Measurements from ENCODE around the gene ACSF3. TPM values are rescaled to one million over a fixed set of nuclear protein-coding genes. Genes with fewer than 3 reads are reported as not detected.
"Not testable (repeated sequence)": the region's sequence is repeated elsewhere in the genome, so short reads cannot be mapped to it uniquely, and the experiment has no call there.

Gene ACSF3
- total RNA-seq, 1 donor from 2014 or later = 18.6 TPM

DNA sequence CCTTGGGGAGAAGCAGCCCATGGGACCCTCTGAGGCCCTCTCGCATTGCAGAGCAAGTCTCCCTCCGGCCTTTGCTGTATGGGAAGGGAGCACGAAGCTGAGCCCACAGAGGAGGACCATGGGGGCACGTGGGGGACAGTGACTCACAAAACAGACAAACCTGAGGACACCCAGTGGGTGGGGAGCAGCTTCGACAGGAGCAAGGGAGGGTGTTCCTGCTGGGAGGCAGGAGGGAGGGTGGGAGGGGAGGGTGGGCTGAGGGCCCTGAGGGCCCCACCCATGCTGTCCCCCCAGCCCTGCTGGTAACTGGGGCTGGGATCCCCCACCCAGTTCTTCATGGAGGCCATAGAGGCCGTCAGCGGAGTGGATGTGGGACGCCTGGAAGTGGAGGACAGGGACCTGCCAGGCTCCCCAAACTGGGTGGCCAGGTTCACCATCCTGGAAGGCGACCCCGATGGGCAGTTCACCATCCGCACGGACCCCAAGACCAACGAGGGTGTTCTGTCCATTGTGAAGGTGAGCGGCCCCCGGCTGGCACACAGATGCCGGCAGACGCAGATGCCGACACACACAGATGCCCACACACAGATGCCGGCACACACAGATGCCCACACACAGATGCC lies 94.2 kb downstream of the ACSF3 start:
- DNase-seq (ENCODE audit: low read depth in 2 of 2) = no peak

DNA sequence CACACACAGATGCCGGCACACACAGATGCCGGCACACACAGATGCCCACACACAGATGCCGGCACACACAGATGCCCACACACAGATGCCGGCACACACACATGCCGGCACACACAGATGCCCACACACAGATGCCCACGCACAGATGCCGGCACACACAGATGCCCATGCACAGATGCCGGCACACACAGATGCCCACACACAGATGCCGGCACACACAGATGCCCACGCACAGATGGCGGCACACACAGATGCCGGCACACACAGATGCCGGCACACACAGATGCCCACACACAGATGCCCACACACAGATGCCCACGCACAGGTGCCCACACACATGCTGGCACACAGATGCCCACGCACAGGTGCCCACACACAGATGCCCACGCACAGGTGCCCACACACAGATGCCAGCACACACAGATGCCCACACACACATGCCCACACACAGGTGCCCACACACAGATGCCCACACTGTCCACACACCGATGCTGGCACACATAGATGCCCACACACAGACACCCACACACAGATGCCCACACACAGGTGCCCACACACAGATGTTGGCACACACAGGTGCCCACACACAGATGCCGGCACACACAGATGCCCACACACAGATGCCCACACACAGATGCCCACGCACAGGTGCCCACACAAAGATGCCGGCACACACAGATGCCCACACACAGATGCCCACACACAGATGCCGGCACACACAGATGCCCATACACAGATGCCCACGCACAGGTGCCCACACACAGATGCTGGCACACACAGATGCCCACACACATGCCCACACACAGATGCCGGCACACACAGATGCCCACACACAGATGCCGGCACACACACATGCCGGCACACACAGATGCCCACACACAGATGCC lies 95.1 kb downstream of the ACSF3 start:
- not testable (repeated sequence) for DNase-seq (ENCODE audit: low read depth in 2 of 2)

DNA sequence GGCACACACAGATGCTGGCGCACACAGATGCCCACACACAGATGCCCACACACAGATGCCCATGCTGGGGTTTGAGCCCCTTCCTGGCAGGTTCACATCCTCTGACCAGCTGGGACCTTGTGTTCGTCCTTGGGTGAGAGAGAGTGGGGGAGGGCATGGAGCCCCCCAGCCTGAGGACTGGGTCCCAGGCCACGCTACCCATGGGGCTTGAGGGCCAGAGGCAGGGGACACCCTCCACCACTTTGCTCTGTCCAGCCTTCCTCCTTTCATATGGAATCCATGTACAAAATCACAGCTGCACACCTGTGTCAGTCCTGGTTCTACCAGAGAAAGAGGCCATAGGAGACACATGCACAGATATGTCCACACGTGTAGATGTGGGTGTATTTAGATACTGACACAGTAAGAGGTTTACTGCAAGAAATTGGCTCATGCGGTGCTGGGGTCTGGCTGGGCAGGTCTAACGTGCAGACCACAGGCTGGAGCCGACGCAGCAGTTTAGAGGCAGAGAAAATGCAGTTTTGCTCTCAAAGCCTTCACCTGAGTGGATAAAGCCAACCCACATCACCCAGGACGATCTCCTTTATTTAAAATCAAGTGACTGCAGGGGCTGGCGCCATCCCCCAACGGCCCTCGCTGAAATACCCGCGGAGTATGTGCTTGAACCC lies 95.8 kb downstream of the ACSF3 start:
- no peak for DNase-seq (ENCODE audit: low read depth in 2 of 2)

DNA sequence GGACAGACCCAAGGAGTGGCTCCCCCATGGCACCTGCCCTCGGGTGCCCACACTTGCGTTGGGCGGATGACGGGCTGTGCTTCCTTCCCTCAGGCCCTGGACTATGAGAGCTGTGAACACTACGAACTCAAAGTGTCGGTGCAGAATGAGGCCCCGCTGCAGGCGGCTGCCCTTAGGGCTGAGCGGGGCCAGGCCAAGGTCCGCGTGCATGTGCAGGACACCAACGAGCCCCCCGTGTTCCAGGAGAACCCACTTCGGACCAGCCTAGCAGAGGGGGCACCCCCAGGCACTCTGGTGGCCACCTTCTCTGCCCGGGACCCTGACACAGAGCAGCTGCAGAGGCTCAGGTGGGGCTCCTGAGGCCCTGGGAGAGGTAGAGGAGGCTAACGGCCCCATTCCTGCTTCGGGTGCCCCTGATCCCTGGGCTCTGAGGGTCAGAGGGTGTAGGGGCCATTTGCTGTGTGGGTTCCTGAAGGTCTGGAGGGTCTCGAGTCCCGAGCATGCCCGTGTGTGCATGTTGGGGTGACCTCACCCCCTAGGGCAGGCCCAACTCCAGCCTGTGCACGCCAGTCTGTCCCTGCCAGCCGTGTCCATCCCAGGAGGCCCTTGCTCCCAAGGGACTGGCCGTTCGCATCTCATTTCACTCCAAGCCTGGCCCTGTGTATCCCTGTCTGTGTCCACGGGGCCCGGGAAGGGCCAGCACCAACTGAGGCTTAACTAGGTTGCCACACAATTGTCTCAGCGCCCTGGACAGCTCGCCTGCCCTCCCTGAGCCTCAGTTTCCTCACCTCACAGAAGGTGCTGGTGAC lies 96.7 kb downstream of the ACSF3 start:
- no peak for DNase-seq (ENCODE audit: low read depth in 2 of 2)

DNA sequence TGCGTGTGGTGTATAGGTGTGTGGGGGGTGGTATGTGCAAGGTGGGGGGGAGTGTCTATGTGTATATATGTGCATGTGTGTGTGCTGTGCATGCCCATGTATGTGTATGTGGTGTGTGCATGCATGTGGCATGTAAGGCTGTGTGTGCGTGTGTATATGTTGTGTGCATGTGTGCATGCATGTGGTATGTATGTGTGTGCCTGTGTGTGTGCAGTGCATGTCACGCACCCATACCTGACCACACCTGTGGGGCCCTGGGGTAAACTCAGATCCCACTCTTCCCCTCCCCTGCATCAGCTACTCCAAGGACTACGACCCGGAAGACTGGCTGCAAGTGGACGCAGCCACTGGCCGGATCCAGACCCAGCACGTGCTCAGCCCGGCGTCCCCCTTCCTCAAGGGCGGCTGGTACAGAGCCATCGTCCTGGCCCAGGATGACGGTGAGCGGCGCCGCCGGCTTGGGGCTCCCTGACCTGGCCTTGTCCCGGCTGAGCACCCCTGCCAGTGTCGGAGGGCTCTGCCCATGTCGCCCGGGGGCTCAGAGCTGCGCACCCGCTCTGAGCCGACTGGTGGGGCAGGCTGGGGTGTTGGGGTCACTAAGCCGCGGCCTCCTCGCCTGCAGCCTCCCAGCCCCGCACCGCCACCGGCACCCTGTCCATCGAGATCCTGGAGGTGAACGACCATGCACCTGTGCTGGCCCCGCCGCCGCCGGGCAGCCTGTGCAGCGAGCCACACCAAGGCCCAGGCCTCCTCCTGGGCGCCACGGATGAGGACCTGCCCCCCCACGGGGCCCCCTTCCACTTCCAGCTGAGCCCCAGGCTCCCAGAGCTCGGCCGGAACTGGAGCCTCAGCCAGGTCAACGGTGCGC lies 97.6 kb downstream of the ACSF3 start:
- no peak for DNase-seq (ENCODE audit: low read depth in 2 of 2)

DNA sequence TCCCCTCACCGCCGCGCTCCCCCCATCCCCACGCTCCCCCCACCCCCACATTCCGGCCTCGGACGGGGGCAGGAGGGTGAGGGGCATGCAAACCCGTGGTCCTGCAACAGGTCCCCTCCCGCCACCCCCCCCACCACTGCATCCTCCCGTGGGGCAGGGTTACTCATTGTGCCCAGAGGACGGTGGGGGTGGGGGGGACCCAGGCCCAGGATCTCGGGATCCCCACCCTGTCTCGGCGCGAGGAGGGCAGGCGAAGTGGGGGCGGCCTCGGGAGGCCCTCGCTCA lies 98.2 kb downstream of the ACSF3 start:
- no peak for DNase-seq (ENCODE audit: low read depth in 2 of 2)

DNA sequence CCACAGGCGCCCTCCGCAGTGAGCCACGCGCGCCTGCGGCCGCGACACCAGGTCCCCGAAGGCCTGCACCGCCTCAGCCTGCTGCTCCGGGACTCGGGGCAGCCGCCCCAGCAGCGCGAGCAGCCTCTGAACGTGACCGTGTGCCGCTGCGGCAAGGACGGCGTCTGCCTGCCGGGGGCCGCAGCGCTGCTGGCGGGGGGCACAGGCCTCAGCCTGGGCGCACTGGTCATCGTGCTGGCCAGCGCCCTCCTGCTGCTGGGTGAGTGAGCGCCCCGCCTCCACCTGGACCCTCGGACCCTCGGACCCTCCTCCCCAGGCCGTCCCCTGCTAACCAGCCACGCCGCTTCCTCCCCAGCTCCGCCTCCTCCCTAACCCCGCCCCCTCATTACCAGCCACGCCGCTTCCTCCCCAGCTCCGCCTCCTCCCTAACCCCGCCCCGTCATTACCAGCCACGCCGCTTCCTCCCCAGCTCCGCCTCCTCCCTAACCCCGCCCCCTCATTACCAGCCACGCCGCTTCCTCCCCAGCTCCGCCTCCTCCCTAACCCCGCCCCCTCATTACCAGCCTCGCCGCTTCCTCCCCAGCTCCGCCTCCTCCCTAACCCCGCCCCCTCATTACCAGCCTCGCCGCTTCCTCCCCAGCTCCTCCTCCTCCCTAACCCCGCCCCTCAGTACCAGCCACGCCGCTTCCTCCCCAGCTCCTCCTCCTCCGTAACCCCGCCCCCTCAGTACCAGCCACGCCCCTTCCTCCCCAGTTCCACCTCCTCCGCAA lies 98.7 kb downstream of the ACSF3 start:
- peak; percentile 77 to 91 for DNase-seq (ENCODE audit: low read depth in 2 of 2)

DNA sequence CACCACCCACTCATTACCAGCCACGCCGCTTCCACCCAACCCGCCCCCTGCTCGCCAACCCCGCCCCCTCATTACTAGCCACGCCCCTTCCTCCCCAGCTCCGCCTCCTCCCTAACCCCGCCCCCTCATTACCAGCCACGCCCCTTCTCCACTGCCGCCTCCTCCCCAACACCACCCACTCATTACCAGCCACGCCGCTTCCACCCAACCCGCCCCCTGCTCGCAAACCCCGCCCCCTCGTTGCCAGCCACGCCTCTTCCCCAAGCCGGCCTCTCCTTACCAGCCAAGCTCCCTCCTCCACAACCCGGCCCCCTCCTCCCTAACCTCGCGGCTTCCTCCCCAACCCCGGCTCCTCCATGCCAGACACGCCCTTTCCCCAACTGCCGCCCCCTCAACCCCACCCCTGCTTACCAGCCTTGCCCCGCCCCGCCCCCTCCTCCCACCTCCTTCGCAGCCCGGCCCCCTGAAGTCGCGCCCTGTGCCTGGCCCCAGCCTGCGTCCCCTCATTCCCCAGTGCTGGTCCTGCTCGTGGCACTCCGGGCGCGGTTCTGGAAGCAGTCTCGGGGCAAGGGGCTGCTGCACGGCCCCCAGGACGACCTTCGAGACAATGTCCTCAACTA lies 99.4 kb downstream of the ACSF3 start:
- DNase-seq (ENCODE audit: low read depth in 2 of 2) = peak in 1 of 2 donors; percentile 82

DNA sequence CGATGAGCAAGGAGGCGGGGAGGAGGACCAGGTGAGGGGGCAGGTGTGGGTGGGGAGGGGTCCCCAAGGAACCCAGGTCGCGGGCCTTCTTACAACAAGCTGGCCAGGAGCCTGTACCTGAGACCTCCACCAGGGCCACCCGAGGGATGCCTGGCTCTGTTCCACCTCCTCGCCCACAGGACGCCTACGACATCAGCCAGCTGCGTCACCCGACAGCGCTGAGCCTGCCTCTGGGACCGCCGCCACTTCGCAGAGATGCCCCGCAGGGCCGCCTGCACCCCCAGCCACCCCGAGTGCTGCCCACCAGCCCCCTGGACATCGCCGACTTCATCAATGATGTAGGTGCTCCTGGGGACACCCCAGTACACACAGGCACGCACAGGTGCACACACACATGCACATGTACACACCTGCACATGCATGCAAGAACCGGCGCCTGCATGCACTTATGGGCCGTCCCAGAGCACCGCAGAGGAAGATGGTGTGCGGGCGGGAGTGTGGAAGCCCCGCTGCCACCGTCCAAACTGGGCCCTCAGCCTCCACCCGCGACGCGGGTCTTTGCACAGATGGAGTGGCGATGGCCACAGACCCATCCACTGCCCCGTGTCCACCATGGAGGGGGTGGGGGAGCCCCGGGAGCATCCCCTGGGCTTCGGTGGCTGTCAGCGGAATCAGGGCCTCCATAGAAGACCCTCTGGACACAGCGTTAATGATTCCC lies 100.1 kb downstream of the ACSF3 start:
- DNase-seq (ENCODE audit: low read depth in 2 of 2) = no peak

DNA sequence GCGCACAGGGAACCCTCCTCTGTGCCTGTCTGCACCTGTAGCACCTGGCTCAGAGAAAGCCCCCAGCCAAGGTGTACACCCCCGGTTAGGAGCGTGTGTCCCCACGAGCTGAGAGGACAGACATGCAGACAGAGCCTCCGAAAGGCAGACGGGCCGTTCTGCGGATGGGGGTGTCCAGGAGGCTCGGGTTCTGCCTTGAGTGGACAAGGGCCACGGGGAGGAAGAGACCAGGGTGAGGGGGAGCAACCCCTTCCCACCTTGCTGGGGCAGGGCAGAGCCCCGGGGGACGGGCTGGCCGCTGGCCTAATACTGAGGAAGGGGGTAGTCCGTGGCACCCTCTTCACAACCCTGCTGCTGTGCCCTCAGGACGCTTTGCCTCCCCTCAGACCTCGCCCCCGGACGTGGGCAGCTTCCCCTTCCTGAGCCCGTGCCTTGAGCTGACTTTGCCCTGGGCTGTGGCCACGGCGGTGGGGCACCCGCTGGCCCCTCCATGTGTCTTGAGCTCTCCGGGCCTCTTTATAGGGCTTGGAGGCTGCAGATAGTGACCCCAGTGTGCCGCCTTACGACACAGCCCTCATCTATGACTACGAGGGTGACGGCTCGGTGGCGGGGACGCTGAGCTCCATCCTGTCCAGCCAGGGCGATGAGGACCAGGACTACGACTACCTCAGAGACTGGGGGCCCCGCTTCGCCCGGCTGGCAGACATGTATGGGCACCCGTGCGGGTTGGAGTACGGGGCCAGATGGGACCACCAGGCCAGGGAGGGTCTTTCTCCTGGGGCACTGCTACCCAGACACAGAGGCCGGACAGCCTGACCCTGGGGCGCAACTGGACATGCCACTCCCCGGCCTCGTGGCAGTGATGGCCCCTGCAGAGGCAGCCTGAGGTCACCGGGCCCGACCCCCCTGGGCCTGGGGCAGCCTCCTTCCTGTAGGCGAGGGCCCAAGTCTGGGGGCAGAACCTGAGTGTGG lies 101.0 kb downstream of the ACSF3 start:
- no peak for DNase-seq (ENCODE audit: low read depth in 2 of 2)

DNA sequence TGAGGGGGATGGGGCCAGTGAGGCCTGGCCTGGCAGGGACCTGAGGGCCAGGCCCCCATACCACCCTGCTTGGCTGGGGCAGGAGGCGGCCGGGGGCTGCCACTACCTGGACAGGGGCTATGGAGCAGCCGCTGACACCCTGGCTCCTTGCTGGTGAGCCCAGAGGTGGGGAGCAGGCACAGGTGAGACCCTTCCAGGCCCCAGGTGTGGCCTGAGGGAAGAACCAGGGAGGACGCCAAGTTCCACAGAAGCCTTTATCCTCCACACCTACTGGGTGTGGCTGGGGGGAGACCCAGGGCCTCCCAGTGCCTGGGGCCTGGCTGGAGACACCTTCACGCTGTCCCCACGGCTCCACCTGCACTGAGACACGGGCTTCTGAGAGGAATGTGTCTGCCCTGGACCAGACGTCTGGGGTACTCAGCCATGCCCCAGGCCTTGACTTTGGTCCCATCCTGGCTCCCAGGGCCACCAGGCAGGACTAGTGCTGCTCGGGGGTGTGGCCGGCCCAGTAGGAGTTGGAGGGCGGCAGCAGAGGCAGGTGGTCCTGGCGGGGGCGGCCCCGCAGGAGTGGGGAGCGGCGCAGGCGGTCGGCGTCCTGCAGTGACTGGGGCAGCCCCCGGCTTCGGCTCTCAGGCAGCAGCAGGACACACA lies 102.0 kb downstream of the ACSF3 start:
- DNase-seq (ENCODE audit: low read depth in 2 of 2) = no peak

DNA sequence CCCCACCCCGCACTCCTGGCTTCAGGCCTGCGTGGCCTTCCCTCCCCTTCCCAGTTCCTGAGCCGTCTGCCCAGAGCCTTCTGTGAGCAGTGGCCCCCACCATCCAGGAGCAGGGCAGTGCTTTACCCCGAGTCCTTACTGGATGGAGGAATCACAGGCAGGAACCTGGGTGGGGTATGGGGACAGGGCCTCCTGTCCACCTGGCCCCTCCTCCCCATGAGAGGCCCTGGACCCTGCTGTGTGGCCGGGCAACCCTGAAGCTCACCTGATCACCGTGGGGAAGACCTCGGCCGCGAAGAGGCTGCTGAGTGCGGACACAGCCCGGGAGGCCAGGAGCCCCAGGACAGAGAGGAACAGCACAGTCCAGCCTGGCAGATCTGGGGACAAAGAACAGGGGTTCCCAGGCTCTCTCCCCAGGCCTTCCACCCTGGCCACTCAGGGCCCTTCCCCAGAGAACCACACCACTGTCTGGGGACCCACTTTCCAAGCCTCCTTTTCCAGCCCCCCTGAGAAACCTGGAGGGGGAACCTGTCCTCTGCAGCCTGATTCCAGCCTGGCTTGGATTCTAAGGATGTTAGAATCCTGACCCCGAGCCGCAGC lies 103.5 kb downstream of the ACSF3 start:
- DNase-seq (ENCODE audit: low read depth in 2 of 2) = no peak

DNA sequence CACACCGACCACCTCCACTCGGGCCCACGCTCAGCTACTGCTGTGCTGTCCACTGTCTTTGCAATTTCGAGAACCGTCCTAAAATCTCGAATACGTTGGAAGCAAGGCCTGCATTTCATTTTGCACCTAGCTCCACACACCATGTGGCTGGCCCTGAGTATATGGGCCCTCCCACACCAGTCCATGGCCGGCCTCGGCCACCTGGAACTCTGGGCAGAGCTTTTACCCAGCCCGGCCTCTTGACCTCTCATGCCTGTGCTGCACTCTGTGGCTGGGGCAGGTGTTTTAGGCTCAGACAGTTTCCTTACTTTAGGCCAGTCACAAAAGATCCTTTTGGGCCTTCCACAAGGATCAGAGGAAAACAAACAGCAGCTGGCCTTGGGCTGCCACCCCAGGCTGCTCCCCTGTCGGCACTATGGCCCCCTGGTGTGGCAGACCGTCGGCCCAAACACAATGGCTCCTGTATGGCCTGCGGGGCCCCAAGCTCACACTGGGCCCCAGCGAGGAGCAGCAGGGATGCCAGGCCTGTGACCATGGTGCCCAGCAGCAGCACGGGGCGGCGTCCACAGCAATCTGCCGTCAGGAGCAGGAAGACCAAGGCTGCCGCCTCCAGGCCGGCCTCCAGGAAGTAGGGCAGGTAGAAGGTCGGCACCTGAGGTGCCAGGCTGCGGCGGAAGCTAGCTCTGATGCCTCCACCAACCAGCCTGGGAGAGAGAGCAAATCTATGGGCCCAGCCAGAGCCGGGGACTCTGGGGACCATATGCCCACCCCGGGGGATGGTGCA lies 104.2 kb downstream of the ACSF3 start:
- DNase-seq (ENCODE audit: low read depth in 2 of 2) = no peak

DNA sequence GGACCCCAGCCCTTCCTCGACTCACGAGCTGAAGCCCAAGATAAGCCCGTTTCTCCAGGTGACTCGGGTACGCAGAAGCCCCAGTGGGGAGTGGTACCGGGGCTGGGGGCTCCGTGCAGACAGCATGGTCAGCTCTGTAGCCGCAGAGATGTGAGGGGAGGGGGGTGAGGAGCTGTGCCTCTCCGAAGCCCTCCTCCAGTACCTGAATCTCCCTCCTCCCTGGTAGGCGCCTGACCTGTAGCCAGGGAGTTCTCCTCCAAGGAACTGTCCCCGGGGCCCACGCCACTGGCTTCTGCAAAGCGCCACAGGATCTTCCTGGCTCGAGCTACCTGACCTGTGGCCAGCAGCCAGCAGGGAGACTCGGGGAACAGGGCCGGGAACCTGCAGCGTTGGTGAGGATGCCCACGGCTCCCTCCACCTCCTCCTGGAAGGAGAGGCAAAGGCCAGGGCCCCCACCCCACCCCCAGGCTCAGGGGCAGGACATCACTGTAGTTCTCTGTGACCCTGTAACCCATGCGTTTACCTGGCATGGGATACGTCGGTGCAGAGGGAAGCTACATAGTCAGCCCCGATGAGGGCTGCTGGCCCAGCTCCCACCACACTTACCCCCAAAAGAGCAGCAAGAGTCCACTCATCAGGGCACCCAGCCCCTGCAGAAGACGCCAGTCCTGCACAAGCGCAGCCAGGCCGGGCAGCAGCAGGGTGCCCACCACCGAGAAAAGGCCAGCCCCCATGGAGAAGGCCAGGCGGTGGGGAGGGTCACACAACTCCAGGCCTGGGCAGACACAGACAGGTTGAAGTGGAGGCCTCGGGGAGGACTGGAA lies 105.0 kb downstream of the ACSF3 start:
- DNase-seq (ENCODE audit: low read depth in 2 of 2) = no peak

Data from dermis microvascular lymphatic vessel endothelial cell (primary cell).